Breast epithelium (tissue), 4 donors: ENCODE results near the gene TNS4. TPM values are rescaled to one million over a fixed set of nuclear protein-coding genes. Genes with fewer than 3 reads are reported as not detected.

Experiments used
- DNase-seq, 2 donors: peaks; one replicate each; pipeline ENCODE4 v3.0.0-alpha.2; 2019; ENCODE audit warnings: low spot score in 2 of 2
- H3K27ac ChIP-seq, 2 donors: fragments of 200-600 bp; sonication (generic) in 1 of 2; one replicate each; pipeline ENCODE4 v1.5.1; 2016 to 2019; ENCODE audit warnings: mild to moderate bottlenecking in 1 of 2
- H3K27me3 ChIP-seq, 2 donors: fragments of 200-600 bp; sonication (generic) in 1 of 2; one replicate each; pipeline versions ENCODE4 v1.5.1 to v1.6.0; 2017 to 2019; ENCODE audit warnings: control low read depth in 1 of 2, mild to moderate bottlenecking in 1 of 2
- H3K36me3 ChIP-seq: fragments of 200-600 bp; one replicate; pipeline ENCODE4 v1.5.1; 2019
- H3K4me1 ChIP-seq, 2 donors: fragments of 200-600 bp; sonication (generic); one replicate each; pipeline ENCODE4 v1.5.1; 2016 to 2019; ENCODE audit warnings: control low read depth in 1 of 2
- H3K4me3 ChIP-seq, 3 donors: fragments of 200-600 bp; sonication (generic); 1 replicate in 2 of 3; 2 replicates in 1 of 3; pipeline ENCODE4 v1.5.1; 2016 to 2019; ENCODE audit warnings: mild to moderate bottlenecking in 3 of 3, moderate library complexity in 2 of 3
- H3K9me3 ChIP-seq, 2 donors: fragments of 200-600 bp; sonication (generic) in 1 of 2; one replicate each; pipeline ENCODE4 v1.5.1; 2016 to 2019; ENCODE audit warnings: control low read depth in 1 of 2
- POLR2A ChIP-seq: fragments of 450-650 bp; IDR thresholded peaks from one replicate; pipeline ENCODE4 v1.6.1; 2016; ENCODE audit warnings: antibody characterized with exemption, mild to moderate bottlenecking, moderate library complexity
- POLR2AphosphoS5 ChIP-seq, 3 donors: sonication (generic); formaldehyde crosslinking; IDR thresholded peaks; one replicate each; pipeline ENCODE4 v1.6.1; 2017; ENCODE audit warnings: antibody characterized with exemption in 3 of 3
- intact Hi-C: fragments of 100-400 bp; cut with DNase I; formaldehyde crosslinking; loops from one replicate; pipeline ENCODE4 v1.15.1; 2023; ENCODE audit warnings: low total_unique reads
- total RNA-seq, 3 donors: library from RNA; depleted of rRNA; stranded (reverse); fragments of >200 nt; gene quantifications; one replicate each; pipeline ENCODE4 v1.1.0, GENCODE V29; 2016
- TF ChIP-seq, protein P1 (sequence below), 3 donors: fragments of 450-650 bp; IDR thresholded peaks; one replicate each; pipeline ENCODE4 v1.5.1; 2016 to 2017; ENCODE audit warnings: antibody characterized with exemption in 3 of 3, mild to moderate bottlenecking in 3 of 3, moderate library complexity in 3 of 3

Gene TNS4
- total RNA-seq, 3 donors from 2014 or later, result 30.5 to 52.2 TPM; not detected in 1

- Histone ChIP-seq H3K36me3 (no peaks in the 10 kb centered on the region), H3K27ac (peak overlapping the region in 1 of 2 donors; percentile 20), H3K4me3 (no peak overlapping the region), H3K9me3 (no peaks in the 10 kb centered on the region), H3K27me3 (no peaks in the 10 kb centered on the region), H3K4me1 (no peaks in the 10 kb centered on the region)
- peak in 1 of 2 donors; percentile 51 for DNase-seq
- intact Hi-C loops, result no loop called here
- TF ChIP-seq POLR2A, result no peak
- TF ChIP-seq, protein P1, sequence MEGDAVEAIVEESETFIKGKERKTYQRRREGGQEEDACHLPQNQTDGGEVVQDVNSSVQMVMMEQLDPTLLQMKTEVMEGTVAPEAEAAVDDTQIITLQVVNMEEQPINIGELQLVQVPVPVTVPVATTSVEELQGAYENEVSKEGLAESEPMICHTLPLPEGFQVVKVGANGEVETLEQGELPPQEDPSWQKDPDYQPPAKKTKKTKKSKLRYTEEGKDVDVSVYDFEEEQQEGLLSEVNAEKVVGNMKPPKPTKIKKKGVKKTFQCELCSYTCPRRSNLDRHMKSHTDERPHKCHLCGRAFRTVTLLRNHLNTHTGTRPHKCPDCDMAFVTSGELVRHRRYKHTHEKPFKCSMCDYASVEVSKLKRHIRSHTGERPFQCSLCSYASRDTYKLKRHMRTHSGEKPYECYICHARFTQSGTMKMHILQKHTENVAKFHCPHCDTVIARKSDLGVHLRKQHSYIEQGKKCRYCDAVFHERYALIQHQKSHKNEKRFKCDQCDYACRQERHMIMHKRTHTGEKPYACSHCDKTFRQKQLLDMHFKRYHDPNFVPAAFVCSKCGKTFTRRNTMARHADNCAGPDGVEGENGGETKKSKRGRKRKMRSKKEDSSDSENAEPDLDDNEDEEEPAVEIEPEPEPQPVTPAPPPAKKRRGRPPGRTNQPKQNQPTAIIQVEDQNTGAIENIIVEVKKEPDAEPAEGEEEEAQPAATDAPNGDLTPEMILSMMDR (IDR thresholded peaks at IDR 0.05), result peak in 2 of 3 donors; percentile 33 to 46
These were observed 67.6 kb downstream of the TNS4 start for GRCh38 chr17:40433551-40434415.

GRCh38 chr17:40432864-40433528, 68.4 kb downstream of the TNS4 start:
- peak overlapping the region in 1 of 2 donors; percentile 20 for H3K27ac ChIP-seq
- H3K4me1 ChIP-seq, result no peaks in the 10 kb centered on the region
- H3K9me3 ChIP-seq, result no peaks in the 10 kb centered on the region
- peak in 1 of 2 donors; percentile 42 for DNase-seq
- TF ChIP-seq POLR2A, result no peak
- TF ChIP-seq, protein P1 (IDR thresholded peaks at IDR 0.05), result no peak
- TF ChIP-seq POLR2AphosphoS5 (IDR thresholded peaks at IDR 0.05), result no peak
- H3K27me3 ChIP-seq, result no peaks in the 10 kb centered on the region
- no peaks in the 10 kb centered on the region for H3K36me3 ChIP-seq
- H3K4me3 ChIP-seq, result no peak overlapping the region
- intact Hi-C loops, result no loop called here

DNA sequence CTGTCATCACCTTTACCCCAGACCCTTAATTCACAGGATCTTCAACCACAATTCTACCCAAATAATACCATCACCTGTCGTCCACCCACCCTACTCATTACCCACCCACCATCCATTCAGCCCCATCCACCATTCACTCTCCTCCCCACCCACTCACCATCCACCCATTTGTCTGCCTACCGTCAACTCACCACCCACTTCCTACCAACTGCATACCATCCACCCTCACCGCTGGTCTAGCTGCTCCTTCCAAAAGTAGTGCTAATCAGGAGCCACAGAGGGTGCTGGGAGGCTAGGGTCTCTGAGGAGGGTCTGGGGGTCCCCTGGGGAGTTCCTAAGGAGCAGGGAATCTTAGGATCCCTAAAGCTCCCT, 70.2 kb downstream of the TNS4 start:
- no peaks in the 10 kb centered on the region for H3K4me1 ChIP-seq
- intact Hi-C loops, result no loop called here
- DNase-seq, result peak in 1 of 2 donors; percentile 7
- TF ChIP-seq, protein P1 (IDR thresholded peaks at IDR 0.05), result no peak
- TF ChIP-seq POLR2A, result no peak
- TF ChIP-seq POLR2AphosphoS5 (IDR thresholded peaks at IDR 0.05), result no peak
- no peak overlapping the region for H3K4me3 ChIP-seq
- no peak overlapping the region for H3K27ac ChIP-seq
- H3K27me3 ChIP-seq, result no peaks in the 10 kb centered on the region
- H3K9me3 ChIP-seq, result no peaks in the 10 kb centered on the region
- H3K36me3 ChIP-seq, result no peaks in the 10 kb centered on the region

GRCh38 chr17:40430272-40431230, 70.9 kb downstream of the TNS4 start:
- Histone ChIP-seq H3K9me3 (no peaks in the 10 kb centered on the region), H3K36me3 (no peaks in the 10 kb centered on the region), H3K4me1 (no peaks in the 10 kb centered on the region), H3K4me3 (no peak overlapping the region), H3K27ac (no peak overlapping the region), H3K27me3 (no peaks in the 10 kb centered on the region)
- TF ChIP-seq POLR2AphosphoS5 (IDR thresholded peaks at IDR 0.05) (no peak), POLR2A (no peak)
- TF ChIP-seq, protein P1 (IDR thresholded peaks at IDR 0.05), result no peak
- DNase-seq, result peak in 1 of 2 donors; percentile 12
- intact Hi-C loops, result no loop called here
